GOT3 (cell line): ENCODE measurements around the gene HSDL1.
A peak's percentile ranks its signal among the peaks of the same experiment; 100 is the strongest.

Experiments
- DNase-seq: peaks from one replicate; lab custom pipeline; 2025; ENCODE audit warnings: mixed read lengths; lab: John Stamatoyannopoulos, UW

HSDL1 gene

GRCh38 chr16:84144859-84145639 lies at the start of gene HSDL1, which contains the start of gene DNAAF1:
Gene HSDL1, minus strand, starts transcription at chr16:84145177. Its CDS starts 13,856 bp downstream, at chr16:84131321.
Gene DNAAF1, plus strand, starts transcription at chr16:84145308. Its CDS starts 133 bp downstream, at chr16:84145441.
- peak; percentile 66 for DNase-seq

DNA sequence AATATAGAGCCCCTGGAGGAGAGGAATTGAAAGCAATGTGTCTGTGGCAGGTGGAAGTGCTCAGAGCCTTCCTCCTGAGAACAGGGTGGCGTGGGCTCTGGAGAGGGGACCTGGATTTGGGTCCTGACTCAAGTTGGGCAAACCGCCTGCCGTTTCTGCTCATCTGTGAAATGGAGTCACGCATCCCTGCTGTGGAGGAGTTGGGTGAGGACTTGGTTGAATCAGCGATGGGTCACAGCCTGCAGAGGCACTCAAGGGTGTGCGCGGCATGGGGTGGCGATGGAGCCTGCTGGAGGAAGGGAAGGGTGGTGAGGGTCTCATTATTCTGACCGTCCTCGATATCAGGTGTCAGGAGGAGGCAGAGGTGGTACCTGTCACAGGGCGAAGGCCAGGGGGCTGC lies 49.0 kb upstream of the HSDL1 start:
- no peak for DNase-seq

GRCh38 chr16:84193480-84193879 lies 48.5 kb upstream of the HSDL1 start:
- DNase-seq = no peak

DNA sequence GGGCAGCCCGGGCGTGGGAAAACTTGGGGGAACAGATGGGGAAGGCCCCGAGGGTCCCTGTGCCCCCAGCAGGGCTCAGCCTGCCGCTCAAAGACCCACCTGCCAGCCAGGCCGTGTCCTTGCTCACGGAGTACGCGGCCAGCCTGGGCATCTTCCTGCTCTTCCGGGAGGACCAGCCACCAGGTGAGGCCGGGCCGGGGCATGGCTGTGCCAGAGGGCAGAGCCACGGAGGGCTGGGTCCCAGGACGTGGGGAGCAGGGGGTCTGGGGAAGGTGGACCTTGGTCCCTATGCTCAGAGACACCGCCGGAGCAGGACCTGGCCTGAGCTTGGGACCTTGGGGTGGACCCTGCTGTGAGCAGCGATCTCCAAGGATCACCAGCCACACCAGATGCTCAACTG lies 46.5 kb upstream of the HSDL1 start:
- no peak for DNase-seq

DNA sequence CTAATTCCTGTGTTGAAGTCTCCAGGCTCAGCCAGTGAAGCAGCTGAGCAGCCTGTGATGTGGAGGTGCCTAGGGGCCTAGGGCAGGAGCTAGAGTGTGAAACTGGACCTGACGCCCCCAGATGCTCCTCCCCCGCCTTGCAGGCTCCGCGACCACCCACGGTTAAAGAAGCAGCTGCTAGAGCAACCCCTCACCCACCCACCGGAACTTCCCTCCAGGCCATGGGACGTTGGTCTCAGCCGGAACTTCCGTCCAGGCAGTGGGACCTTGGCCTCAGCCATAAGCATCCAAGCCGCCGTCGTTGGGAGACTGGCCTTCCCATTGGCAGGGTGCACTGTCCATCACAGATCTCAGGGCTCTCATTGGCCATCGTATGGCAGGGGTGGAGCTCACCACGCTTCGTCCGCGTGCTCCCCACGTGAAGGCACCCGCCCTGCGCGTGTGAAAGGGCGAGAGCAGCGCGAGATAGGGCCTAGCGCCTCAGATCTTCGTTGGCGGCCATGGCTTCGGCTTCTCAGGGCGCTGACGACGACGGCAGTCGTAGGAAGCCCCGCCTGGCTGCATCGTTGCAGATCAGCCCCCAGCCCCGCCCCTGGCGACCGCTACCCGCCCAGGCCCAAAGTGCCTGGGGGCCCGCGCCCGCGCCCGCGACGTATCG lies 45.9 kb upstream of the HSDL1 start, which contains the start of gene ADAD2:
Gene ADAD2 (plus strand): TSS at position 427 of the 658 bp plus-strand sequence. CDS start 74 bp downstream, at position 501.
- no peak for DNase-seq

GRCh38 chr16:84186685-84187437 lies 41.9 kb upstream of the HSDL1 start, which contains the start of gene TAF1C:
Gene TAF1C, minus strand, starts transcription at chr16:84187057. Its CDS starts 2,069 bp downstream, at chr16:84184988.
- peak; percentile 57 for DNase-seq

- DNase-seq = no peak
Observed at GRCh38 chr16:84184775-84185174, 39.8 kb upstream of the HSDL1 start.

DNA sequence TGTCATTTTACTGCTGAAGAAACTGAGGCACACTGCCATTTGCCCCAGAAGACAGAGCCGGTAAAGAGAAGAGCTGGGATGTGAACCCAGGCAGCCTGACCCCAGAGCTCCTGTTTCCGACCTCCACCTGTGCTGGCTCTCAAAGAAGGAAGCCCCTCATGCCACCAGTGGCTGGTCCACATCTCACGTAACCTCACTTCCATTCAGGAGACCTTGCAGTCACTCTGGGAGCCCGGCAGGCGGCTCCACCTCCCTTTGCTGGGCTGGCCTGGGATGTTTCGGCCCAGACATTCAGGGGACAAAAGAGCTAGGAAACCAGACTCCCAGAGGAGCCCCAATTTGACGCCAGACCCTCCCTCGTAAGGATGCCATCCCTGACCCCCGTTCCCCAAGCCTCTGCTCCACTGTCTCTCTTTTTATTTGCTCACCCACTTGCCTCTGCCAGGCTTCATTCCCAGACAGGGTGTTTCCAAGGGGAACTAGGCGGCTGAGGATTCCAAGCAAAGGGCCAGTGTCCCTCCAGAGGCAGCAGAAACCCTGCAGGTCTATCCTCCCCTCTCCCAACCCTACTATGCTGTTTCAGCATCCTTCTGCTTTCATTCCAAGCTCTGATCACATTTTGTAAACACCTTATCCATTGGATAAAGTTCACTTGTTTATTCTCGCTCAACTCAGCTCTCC lies 39.1 kb upstream of the HSDL1 start:
- DNase-seq = no peak

DNA sequence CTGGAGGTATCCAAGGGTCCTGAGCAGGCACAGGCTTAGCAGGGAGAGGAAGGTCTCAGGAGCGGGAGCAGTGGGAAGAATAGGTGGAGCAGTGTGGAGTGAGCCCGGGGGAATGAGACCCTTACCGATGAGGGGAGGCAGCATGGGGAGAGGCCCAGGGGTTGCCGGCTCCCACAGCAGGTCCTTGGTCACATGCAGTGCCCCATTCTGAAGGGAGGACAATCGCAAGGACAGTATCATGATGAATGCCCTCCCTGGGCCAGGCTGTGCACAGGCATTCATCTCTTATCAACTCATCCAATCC lies 38.5 kb upstream of the HSDL1 start:
- no peak for DNase-seq

GRCh38 chr16:84182680-84183571 lies 37.9 kb upstream of the HSDL1 start:
- no peak for DNase-seq

- DNase-seq = no peak
Observed at GRCh38 chr16:84182104-84182503, 37.1 kb upstream of the HSDL1 start.

GRCh38 chr16:84181144-84181915 lies 36.4 kb upstream of the HSDL1 start:
- no peak for DNase-seq

DNA sequence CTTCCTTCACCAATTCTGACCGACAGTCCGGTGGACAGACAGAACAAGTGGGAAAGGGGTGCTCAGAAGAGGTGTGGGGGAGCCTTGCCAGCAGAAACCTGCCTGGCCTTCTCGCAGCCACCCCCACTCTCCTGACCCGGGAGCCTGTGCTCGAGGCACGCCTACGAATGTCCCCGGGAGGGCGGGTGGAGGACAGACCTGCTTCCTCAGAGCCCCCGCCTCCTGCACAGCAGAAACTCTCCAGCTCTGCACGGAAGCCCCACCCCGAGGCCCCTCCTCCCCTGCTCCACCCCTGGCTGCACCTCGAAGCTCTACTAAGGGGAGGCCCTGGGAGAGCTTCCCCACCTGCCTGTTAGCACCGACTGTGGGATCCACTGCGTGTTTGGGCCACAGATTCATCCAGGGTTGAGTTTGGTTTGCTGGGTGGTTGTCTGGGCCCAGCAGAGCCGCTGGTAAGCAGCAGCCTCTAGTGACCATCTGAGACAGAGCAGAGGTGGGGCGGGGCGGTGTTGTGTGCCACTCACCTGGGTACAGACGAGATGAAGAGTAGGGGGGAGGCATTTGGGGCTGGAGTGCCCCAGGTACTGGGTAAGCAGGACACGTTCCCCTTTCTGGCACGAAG lies 35.7 kb upstream of the HSDL1 start:
- DNase-seq = no peak

DNA sequence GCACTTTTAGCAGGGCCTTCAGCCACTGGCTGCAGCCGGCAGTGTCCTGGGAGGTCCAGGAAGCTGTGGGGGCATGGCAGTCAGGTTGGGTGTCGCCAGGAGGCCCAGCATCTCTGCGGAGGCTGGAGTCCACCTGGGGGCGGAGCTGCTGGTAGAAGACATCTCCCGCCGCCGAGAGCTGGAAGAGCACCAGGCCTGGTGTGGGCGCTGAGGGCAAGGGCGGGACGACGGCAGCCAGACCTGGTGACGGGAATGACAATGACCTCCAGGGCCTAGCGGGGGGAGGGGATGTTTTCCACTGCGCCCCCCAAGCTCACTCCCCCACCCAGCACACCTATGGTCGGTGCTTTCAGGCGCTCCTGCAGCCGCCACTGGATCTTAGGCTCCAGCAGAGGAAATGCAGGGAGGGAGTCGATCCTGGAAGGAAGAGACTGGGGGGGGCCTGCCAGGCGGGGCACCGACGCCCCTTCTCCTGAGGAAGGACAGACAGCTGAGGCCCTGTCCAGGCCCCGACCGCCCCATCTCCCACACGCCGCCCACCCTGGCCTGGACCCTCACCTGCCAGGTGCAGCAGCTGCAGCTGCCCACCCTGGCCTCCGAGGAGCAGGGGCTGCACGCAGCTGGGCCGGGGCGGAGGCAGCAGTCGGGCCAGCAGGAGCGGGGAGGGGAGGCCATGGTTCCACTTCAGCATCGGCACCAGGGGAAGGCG lies 34.8 kb upstream of the HSDL1 start:
- DNase-seq = no peak

- no peak for DNase-seq
Observed at GRCh38 chr16:84178892-84179611, 34.1 kb upstream of the HSDL1 start.

DNA sequence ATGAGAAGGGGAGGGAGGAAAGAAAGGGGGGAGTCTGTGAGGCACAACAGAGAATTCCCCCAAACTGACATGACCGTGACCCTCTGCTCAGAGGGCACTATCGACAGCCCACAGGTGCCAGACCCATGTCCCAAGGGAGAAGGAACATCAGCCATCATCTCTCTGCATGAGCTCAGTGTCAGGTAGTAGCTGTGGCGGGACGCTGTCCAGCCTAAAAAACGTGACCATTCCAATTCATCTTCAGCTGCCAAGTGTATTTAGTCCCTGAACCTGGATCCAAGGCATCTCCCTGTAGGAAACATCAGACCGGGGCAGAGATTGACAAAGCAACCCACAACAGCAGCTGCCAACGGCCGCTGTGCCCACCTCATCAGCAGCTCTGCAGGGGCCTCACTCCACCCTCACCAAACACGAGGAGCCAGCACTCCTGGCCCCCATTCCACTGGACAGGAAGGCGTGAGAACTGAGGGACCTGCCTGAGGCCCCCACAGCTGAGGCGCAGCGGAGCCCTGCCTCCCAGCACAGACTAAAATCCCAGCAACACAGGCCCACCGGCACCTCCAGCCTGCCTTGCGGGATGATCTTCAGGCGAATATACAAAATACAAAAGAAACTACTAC lies 33.3 kb upstream of the HSDL1 start:
- no peak for DNase-seq

GRCh38 chr16:84177741-84178073 lies 32.7 kb upstream of the HSDL1 start:
- no peak for DNase-seq
